GM18520 (cell line): Measurements from ENCODE around the gene TPO.
"Not testable (repeated sequence)": the region's sequence is repeated elsewhere in the genome, so short reads cannot be mapped to it uniquely, and the experiment has no call there.

ENCODE experiments used
- ATAC-seq: cut with Tn5 transposase; IDR thresholded peaks from one replicate; pipeline ENCODE4 v1.9.1; 2021; ENCODE audit not compliant: unreplicated experiment

Gene TPO

DNA sequence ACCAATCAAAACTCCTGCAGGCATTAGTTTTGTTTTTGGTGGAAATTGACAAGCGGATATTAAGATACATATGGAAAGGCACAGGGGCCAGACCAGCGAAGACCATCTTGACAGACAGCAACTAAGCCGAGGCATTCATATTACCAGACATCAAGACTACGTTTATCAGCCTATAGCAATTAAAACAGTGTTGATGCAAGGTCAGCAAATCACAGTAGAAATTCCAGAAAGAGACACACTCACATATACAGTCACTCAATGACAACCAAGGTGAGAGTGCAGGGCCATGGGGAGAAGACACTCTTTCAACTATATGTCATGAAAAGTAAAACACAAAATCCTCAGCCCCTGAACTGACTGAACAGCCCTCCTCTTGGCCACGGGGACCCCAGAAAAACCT lies 164.6 kb downstream of the TPO start:
- no peak for ATAC-seq

DNA sequence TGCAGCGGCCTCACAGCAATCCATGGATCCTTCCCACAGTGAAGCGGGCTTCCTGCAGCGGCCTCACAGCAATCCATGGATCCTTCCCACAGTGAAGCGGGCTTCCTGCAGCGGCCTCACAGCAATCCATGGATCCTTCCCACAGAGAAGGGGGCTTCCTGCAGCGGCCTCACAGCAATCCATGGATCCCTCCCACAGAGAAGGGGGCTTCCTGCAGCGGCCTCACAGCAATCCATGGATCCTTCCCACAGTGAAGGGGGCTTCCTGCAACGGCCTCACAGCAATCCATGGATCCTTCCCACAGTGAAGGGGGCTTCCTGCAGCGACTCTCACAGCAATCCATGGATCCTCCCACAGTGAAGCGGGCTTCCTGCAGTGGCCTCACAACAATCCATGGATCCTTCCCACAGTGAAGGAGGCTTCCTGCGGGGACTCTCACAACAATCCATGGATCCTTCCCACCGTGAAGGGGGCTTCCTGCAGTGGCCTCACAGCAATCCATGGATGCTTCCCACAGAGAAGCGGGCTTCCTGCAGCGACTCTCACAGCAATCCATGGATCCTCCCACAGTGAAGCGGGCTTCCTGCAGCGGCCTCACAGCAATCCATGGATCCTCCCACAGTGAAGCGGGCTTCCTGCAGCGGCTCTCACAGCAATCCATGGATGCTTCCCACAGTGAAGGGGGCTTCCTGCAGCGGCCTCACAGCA lies 168.1 kb downstream of the TPO start:
- ATAC-seq, result not testable (repeated sequence)

DNA sequence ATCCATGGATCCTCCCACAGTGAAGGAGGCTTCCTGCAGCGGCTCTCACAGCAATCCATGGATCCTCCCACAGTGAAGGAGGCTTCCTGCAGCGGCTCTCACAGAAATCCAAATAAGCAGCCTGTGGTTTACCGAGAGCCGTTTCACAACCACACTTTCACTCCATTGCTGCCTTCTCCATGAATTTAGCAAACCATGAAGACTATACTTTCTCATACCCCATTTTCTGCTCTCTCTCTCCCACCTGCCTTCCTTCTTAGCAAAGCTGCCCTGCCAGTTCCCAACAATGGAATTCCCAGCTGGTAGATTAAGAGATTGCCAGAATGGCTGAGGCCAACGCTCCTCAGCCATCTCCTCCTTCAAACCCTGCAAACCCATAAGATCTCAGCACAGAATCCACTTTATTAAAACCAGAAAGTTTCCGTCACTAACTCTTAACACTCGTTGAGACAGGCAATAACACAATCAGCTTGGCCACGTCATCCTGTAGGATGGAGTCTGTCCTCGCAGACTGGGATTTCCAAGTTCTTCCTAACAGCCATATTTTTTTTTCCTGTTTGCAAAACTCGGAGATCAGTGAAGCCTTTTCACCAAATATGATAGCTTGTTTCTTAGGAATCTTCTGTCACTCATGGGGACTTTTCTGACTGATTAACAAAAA lies 168.8 kb downstream of the TPO start:
- ATAC-seq, result no peak

DNA sequence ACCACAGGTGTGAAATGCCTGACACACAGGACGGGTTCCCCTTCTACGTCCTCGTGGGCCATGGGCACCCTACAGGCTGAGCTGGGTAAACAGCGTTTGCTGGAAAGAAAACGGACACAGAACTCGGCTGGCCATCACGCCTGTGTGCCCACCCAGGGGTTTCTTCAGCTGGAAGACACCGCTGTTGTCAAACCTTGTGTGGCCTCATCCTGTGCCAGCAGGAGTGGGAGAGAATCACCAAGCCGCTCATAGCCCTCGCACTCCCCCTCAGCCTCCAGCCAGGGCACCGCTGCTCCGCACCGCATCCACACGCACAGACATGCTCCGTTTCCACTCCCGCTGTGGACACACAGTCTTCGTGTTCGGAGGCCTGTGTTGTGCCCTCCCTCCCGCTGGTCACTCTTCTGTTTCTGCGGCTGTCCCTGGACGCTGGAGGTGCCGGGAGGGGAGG lies 169.7 kb downstream of the TPO start:
- no peak for ATAC-seq

DNA sequence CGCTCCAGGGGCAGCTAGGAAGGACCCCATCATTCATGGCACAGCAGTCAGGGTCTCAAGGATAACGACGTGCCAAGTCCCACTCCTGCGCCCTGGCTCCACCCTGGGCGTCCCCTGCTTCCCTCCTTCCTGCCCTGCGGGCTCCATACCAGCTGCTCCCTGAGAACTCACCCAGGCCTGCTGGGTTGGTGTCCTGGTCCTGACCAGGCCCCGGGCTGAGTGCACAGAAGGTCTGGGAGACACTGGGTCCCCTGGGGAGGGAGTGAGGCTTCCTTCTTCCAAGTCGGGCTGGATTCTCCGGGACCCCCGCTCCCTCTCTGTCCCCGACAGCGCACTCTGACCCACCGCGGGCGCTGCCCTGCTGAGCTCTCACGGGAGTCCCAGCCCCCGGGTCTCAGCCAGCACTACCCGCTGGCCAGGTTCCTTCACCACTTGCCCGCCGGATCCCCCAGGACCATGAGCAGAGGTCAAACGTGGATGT lies 170.8 kb downstream of the TPO start:
- no peak for ATAC-seq

DNA sequence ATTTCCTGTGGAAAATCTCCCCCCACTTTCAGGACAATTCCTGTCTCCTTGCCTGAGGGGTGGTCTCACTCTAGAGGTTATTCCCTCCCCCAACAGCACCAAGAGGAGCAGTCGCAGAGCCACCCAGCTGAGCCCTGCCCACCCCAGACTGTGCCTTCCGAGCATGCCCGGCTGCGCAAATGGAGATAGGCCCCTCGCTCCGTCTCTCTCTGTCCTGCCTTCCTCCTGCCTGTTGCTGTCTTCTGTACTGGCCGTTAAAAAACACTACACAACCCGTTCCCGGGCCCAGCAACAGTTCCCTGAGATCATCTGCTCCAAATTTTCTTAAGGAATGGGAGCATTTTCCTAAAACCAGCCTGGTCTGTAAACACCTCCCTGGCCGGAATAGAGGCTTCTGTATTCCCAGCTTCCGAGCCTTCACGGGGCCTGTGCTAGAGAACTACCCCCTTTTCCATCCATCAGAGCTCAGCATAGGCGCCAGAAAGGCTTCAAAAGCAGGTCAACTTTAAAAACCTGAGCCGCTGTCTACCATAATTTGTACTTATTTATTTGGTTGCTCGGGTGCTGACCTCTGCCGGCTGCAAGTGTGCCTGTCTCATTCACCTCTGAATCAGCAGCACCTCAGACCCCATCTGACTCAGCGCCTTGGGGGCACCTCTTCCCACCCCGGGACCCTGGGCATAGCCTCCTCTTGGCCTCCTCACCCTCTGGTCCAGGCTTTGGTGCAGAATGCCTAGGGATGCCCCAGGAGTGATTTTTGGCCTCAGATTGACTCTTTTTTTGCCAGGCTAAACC lies 171.6 kb downstream of the TPO start:
- no peak for ATAC-seq

DNA sequence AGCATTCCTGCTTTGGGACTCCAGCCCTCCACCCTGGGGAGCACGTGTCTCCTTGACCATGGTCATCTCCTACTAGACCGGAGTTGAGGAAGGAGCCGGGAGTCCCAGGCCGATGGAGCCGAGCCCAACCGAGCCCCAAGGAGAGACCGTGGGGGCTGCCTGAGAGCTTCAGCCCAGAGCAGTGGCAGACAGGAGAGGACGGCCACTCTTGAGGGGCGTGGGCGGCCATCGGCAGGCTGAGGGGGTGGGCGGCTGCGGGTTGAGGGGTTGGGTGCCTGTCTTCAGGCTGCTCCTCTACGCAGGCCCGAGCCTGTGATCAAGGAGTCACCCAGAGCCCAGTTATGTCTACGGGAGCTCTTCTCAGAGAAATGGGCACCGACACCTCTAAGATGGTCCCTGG lies 172.4 kb downstream of the TPO start:
- no peak for ATAC-seq

DNA sequence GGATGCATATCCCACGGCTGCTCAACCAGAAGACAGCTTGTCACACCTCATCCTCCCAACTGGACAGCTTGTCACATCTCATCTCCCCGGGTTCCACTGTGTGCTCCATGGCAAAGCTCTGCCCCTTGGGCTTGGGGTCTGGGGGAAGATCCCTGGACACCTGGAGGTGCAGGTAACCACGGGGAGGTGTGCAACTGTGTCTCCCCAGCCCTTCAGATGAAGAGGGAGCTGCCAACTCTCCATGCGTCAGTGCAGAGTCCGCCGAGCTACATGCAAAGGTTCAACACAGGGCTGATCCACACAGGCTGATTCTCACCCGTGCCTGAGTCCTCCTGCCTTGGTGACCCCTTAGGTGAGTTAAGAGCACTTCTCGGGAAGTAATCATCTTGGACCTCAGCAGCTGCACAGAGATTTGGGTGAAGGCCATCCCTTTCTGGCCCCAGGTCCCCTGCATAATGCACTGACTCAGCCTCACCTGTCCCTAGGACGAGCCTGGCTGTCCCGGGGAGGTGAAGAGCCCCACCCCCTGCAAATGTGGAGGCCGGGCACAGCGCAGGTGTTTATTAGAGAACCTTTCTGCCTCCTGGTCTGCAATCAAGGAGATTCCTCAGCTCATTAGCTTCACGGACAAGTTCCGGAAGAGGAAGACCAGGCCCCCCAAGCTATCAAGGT lies 173.1 kb downstream of the TPO start:
- no peak for ATAC-seq

DNA sequence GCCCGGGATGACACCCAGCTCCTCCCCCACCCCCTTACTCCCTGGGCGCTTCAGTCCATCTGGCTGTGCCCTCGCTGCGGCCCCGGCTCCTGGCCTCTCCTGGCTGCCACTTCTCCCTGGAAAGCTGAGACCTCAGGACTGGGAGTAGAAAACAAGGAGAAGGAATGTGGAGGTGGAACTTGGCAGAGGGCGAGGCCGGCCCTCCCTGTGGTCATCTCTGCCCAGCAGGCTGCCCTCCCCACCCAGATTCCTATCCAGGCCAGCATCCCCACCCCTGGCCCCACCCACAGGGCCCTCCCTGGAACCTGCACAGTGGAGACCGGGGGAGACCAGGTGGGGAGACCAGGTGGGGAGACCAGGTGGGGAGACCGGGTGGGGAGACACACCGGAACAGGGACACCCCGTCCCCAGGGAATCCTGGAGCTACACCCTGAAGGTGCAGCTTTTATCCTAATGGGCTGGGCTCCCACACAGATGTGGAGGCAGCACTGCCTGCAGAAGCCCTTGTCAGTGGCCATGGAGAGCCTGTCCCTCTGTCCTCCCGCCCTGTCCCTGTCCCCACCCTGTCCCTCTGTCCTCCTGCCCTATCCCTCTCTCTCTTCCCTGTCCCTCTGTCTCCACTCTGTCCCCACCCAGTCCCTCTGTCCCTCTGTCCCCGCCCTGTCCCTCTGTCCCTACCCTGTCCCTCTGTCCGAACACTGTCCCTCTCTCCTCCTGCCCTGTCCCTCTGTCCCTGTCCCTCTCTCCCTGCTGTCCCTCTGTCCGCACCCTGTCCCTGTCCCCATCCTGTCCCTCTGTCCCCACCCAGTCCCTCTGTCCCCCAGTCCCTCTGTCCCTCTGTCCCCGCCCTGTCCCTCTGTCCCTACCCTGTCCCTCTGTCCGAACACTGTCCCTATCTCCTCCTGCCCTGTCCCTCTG lies 173.9 kb downstream of the TPO start:
- no peak for ATAC-seq

DNA sequence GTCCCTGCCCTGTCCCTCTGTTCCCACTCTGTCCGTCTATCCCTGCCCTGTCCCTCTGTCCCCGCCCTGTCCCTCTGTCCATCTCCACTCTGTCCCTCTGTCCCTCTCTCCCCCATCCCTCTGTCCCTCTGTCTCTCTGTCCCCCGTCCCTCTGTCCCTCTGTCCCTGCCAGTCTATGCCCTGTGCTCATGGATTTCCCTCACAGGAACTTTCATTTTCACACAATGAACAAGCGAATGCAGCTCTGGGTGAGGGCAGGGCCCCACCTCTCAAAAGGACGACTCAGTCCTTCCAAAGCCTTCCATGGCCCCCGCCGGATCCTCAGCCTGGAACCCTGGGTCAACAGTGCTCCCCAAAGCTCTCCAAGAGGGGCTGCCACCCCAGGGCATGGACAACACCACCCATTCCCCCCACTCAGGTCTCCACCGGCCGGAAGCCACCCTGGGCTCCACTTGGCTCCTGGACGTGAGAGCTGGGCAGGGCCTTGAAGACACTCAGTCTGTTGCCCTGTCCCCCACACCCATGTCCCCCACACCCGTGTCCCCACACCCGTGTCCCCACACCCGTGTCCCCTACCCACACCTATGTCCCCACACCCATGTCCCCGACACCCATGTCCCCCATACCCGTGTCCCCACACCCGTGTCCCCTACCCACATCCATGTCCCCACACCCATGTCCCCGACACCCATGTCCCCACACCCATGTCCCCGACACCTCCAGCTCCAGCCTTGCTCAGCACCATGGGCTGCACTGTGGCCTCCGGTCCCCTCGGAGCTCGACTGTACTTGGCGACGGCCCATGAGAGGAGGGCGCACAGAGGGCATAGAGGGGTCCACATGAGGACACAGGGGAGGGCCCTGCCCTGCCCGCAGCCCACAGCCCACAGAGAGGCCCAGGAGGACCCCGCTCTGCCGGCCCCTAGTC lies 175.1 kb downstream of the TPO start:
- no peak for ATAC-seq

DNA sequence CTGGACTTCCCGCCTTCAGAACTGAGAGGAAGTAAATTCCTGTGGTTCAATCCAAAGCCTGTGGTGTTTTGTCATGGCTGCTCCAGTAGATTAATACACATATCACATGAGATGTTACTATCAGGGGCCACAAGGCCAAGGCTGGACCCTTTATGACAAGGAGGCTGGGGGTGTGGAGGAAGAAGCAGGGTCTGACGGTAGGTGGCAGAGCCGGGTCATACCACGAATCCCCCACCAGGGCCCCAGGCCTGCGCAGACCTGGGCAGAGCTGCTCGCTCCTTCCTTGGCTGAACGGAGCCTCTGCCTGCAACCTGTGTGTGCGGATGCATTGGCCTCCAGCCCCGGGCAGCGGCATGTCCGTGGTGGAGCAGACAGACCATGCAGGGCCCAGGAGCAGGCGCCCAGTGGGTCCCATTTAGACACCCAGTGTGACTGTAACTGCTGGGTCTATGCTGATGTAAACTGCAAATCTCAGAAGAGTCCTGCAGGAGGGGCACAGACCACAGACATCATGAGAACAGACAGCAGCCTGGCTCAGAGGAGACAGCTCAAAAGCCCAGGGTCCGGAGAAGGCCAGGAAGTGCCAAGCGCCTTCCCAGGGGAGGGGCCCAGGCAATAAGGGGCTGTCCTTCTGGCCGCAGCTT lies 175.8 kb downstream of the TPO start:
- no peak for ATAC-seq

DNA sequence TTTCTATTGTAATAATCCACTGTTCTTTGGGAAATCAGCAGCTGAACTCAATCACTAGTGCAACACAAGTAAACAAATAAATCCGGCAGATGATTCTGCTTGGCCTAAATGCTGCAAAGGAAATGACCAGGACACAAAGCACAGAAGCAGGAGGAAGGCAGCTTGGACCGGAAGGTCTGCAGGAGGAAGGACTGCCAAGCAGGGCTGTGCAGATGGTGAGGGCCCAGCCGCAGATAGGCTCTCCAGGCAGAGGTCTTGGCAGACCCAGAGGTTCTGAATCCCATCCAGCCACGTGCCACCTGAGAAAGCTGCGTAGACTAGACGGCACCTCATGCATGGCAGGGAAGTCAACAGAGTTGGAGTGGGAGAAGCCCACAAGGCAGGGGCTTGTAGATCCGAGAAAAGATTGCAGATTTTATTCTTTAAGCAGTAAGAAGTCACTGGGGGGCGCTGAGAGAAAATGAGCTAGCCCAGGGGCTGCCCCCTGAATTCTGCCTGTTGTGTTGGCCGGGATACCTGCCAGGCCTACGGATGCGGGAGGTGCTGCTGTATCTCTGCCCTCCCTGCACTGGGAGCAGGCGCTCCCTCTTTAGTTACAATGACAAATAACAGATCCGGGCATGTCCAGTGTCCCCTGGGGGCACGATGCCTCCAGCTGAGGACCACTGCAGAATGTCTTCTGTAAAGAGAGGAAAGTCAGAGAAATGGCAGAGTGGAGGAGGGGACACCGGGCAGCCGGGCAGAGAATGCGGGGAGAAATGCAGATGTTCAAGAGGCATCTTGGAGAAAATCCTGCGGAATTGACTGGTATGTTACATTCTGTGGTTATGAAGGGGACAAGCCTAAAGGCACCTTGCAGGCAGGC lies 177.6 kb downstream of the TPO start:
- no peak for ATAC-seq

DNA sequence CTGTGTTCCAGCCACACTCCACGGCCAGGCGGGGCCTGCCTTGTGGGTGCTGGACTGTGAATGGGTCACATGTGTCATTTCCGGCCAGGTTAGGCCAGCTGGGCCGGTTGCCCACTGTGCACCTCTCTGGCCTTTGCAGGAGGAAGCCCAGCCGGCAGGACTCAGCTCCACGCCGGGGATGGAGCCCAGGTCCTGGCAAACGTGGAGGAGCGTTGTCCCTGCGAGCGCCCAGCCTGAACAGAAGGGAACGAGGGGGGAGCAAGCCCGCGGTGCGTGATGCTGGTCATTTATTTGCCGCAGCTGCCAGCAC lies 178.2 kb downstream of the TPO start:
- ATAC-seq, result no peak
